Activated CD4-positive, CD25-positive, alpha-beta regulatory T cell treated with anti-CD3 and anti-CD28 coated beads, Interleukin-2, amount 50 U/mL, for 72 hours (primary cell): ENCODE results near the gene GIMAP8.

ENCODE experiments used
- DNase-seq: peaks from one replicate; pipeline ENCODE4 v3.0.0; 2021

The GIMAP8 gene

GRCh38 chr7:150450491-150451001 lies at the start of gene GIMAP8:
Gene GIMAP8 (plus strand): TSS chr7:150450630. CDS start chr7:150466699, 16,069 bp downstream.
- peak; percentile 65 for DNase-seq

GRCh38 chr7:150400788-150401423 lies 49.5 kb upstream of the GIMAP8 start:
- peak; percentile 12 for DNase-seq

- DNase-seq = no peak
Measured at GRCh38 chr7:150401424-150401790, 49.0 kb upstream of the GIMAP8 start.

GRCh38 chr7:150401861-150402631 lies 48.4 kb upstream of the GIMAP8 start:
- peak; percentile 12 for DNase-seq

GRCh38 chr7:150402671-150403321 lies 47.6 kb upstream of the GIMAP8 start:
- peak; percentile 19 for DNase-seq

GRCh38 chr7:150403376-150404171 lies 46.9 kb upstream of the GIMAP8 start:
- DNase-seq = peak; percentile 28

GRCh38 chr7:150404172-150404804 lies 46.1 kb upstream of the GIMAP8 start:
- DNase-seq = peak; percentile 22

- DNase-seq = peak; percentile 79
Measured at GRCh38 chr7:150404805-150405583, 45.4 kb upstream of the GIMAP8 start.

- peak; percentile 50 for DNase-seq
Measured at GRCh38 chr7:150405584-150406311, 44.7 kb upstream of the GIMAP8 start.

- DNase-seq = peak; percentile 34
Measured at GRCh38 chr7:150406312-150406566, 44.2 kb upstream of the GIMAP8 start.

- peak; percentile 36 for DNase-seq
Measured at GRCh38 chr7:150406567-150407421, 43.6 kb upstream of the GIMAP8 start.

- DNase-seq = peak; percentile 26
Measured at GRCh38 chr7:150407588-150408392, 42.6 kb upstream of the GIMAP8 start.

- peak; percentile 28 for DNase-seq
Measured at GRCh38 chr7:150408393-150409299, 41.8 kb upstream of the GIMAP8 start.

GRCh38 chr7:150409300-150410030 lies 41.0 kb upstream of the GIMAP8 start:
- peak; percentile 26 for DNase-seq

GRCh38 chr7:150410131-150410530 lies 40.3 kb upstream of the GIMAP8 start:
- peak; percentile 17 for DNase-seq

- peak; percentile 13 for DNase-seq
Measured at GRCh38 chr7:150410680-150411346, 39.6 kb upstream of the GIMAP8 start.

- peak; percentile 15 for DNase-seq
Measured at GRCh38 chr7:150411606-150412005, 38.8 kb upstream of the GIMAP8 start.
